ENCODE results near the gene PLCB1. TPM values are rescaled to one million over a fixed set of nuclear protein-coding genes. Genes with fewer than 3 reads are reported as not detected.

Gene PLCB1
- total RNA-seq, 1 experiment from 2014 or later = 11.3 TPM

DNA sequence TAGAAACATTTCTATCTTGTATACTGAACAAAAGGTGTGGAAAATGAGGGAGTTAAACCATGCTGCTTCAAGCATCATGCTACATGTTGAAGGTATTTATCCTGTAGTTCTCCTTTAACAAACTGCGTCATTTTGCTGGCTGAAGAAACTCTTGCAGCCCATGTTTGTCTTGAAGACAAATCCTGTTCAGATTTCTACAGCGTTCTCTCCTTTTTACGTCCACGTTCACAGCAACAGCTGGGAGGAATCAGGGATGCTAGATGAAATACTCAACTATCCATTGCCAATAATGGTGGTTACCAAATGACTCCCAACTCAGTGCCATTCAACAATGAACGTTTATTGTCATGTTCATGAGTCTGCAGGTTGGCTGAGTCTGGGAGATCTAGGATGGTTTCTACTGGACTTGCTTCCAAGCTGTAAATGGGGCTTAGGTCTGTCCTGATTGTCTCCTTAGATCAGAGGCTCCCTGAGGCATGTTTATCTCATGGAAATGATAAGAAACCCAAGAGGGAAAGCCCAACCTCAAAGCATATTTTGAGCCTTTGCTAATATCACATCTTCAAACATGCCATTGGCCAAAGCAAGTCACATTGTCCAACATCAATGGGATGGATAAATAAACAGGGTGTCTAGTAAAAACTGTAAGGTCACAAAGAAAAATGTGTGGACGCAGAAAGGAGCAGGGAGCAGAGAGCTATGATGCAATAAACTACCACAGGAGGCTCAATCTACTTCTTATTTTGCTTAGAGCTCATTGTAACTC lies 2.7 kb upstream of the PLCB1 start:
- POLR2A ChIA-PET = no interaction called here
- H3K36me3 Mint-ChIP-seq = no peaks in the 10 kb centered on the region
- CTCF ChIA-PET = interaction anchor here (1.2 kb wide), 1 partner anchor 269 kb away, joined by 3 read pairs; no protein-coding TSS in a partner anchor

DNA sequence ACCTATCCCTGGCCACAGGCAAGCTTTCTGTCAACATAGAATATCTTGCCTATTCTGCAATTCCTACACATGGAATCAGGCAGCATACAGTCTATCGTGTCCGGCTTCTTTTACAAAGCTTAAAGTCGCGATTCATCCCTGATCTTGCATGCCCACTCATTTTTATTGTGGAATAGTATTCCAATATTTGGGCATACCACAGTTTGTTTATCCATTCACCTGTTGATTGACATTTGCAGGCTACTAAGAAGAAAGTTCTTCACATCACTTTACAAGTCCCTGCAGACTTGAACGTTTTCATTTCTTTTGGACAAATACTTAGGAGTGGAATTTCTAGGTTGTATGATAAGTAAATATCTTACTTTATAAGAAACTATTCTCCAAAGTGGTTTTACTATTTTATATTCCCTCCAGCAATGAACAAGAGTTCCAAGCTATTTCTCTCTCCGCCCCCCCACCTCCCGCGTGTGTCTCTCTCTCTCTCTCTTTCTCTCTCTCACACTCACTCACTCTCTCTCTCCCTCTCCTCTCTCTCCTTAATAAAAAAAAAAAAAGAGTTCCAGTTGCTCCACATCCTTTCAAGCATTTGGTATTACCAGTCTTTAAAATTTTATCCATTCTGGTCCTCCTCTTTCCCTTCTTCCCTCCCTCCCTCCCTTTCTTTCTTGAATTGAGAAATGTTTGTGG lies 1.1 kb upstream of the PLCB1 start:
- TF ChIP-seq, protein P1, sequence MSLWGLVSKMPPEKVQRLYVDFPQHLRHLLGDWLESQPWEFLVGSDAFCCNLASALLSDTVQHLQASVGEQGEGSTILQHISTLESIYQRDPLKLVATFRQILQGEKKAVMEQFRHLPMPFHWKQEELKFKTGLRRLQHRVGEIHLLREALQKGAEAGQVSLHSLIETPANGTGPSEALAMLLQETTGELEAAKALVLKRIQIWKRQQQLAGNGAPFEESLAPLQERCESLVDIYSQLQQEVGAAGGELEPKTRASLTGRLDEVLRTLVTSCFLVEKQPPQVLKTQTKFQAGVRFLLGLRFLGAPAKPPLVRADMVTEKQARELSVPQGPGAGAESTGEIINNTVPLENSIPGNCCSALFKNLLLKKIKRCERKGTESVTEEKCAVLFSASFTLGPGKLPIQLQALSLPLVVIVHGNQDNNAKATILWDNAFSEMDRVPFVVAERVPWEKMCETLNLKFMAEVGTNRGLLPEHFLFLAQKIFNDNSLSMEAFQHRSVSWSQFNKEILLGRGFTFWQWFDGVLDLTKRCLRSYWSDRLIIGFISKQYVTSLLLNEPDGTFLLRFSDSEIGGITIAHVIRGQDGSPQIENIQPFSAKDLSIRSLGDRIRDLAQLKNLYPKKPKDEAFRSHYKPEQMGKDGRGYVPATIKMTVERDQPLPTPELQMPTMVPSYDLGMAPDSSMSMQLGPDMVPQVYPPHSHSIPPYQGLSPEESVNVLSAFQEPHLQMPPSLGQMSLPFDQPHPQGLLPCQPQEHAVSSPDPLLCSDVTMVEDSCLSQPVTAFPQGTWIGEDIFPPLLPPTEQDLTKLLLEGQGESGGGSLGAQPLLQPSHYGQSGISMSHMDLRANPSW (CRISPR knock-in tag; conservative IDR thresholded peaks at IDR 0.05; ENCODE audit: low read depth) = no peak
- TF ChIP-seq ELF4 (CRISPR knock-in tag; IDR thresholded peaks at IDR 0.05; ENCODE audit: low read depth) (no peak), ZNF219 (CRISPR knock-in tag; IDR thresholded peaks at IDR 0.05; ENCODE audit: borderline replicate concordance) (no peak), GTF2I (CRISPR knock-in tag; conservative IDR thresholded peaks at IDR 0.05) (no peak)
- TF ChIP-seq, protein P2, sequence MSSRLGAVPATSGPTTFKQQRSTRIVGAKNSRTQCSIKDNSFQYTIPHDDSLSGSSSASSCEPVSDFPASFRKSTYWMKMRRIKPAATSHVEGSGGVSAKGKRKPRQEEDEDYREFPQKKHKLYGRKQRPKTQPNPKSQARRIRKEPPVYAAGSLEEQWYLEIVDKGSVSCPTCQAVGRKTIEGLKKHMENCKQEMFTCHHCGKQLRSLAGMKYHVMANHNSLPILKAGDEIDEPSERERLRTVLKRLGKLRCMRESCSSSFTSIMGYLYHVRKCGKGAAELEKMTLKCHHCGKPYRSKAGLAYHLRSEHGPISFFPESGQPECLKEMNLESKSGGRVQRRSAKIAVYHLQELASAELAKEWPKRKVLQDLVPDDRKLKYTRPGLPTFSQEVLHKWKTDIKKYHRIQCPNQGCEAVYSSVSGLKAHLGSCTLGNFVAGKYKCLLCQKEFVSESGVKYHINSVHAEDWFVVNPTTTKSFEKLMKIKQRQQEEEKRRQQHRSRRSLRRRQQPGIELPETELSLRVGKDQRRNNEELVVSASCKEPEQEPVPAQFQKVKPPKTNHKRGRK (CRISPR knock-in tag; IDR thresholded peaks at IDR 0.05; ENCODE audit: borderline replicate concordance) = no peak
- TF ChIP-seq, protein P3, sequence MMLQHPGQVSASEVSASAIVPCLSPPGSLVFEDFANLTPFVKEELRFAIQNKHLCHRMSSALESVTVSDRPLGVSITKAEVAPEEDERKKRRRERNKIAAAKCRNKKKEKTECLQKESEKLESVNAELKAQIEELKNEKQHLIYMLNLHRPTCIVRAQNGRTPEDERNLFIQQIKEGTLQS (CRISPR knock-in tag; conservative IDR thresholded peaks at IDR 0.05) = no peak
- TF ChIP-seq, protein P4, sequence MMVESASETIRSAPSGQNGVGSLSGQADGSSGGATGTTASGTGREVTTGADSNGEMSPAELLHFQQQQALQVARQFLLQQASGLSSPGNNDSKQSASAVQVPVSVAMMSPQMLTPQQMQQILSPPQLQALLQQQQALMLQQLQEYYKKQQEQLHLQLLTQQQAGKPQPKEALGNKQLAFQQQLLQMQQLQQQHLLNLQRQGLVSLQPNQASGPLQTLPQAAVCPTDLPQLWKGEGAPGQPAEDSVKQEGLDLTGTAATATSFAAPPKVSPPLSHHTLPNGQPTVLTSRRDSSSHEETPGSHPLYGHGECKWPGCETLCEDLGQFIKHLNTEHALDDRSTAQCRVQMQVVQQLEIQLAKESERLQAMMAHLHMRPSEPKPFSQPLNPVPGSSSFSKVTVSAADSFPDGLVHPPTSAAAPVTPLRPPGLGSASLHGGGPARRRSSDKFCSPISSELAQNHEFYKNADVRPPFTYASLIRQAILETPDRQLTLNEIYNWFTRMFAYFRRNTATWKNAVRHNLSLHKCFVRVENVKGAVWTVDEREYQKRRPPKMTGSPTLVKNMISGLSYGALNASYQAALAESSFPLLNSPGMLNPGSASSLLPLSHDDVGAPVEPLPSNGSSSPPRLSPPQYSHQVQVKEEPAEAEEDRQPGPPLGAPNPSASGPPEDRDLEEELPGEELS (CRISPR knock-in tag; IDR thresholded peaks at IDR 0.05) = no peak
- ChIA-PET POLR2A (no interaction called here), CTCF (interaction anchor here (0.5 to 1.4 kb wide), 17 partner anchors 10 to 1259 kb away, joined by 3 to 9 read pairs (median 3); no protein-coding TSS in a partner anchor)
- no peak overlapping the region for H3K27ac Mint-ChIP-seq
- no peaks in the 10 kb centered on the region for H3K36me3 Mint-ChIP-seq
- peaks cover 48% of the 10 kb centered on the region for H3K4me1 Mint-ChIP-seq
- H3K27me3 Mint-ChIP-seq (ENCODE audit: low read depth) = peaks cover 41% of the 10 kb centered on the region
- peak overlapping the region; percentile 84 for H3K4me3 Mint-ChIP-seq
- DNase-seq (ENCODE audit: low spot score) = no peak
- no peaks in the 10 kb centered on the region for H3K9me3 Mint-ChIP-seq
- ATAC-seq = no peak

More for the DNA sequence above, 2.7 kb upstream of the PLCB1 start:
- no peak overlapping the region for H3K4me3 Mint-ChIP-seq
- H3K4me1 Mint-ChIP-seq = peaks cover 55% of the 10 kb centered on the region
- peak; percentile 67; the same call in 1 of the 2 replicates for TF ChIP-seq GABPB1 (CRISPR knock-in tag; IDR thresholded peaks at IDR 0.05)
- TF ChIP-seq, protein P5, sequence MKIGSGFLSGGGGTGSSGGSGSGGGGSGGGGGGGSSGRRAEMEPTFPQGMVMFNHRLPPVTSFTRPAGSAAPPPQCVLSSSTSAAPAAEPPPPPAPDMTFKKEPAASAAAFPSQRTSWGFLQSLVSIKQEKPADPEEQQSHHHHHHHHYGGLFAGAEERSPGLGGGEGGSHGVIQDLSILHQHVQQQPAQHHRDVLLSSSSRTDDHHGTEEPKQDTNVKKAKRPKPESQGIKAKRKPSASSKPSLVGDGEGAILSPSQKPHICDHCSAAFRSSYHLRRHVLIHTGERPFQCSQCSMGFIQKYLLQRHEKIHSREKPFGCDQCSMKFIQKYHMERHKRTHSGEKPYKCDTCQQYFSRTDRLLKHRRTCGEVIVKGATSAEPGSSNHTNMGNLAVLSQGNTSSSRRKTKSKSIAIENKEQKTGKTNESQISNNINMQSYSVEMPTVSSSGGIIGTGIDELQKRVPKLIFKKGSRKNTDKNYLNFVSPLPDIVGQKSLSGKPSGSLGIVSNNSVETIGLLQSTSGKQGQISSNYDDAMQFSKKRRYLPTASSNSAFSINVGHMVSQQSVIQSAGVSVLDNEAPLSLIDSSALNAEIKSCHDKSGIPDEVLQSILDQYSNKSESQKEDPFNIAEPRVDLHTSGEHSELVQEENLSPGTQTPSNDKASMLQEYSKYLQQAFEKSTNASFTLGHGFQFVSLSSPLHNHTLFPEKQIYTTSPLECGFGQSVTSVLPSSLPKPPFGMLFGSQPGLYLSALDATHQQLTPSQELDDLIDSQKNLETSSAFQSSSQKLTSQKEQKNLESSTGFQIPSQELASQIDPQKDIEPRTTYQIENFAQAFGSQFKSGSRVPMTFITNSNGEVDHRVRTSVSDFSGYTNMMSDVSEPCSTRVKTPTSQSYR (CRISPR knock-in tag; IDR thresholded peaks at IDR 0.05) = no peak
- H3K27ac Mint-ChIP-seq = no peak overlapping the region
- DNase-seq (ENCODE audit: low spot score) = no peak
- no peaks in the 10 kb centered on the region; the same call in 1 of the 2 replicates for H3K9me3 Mint-ChIP-seq
- peaks cover 39% of the 10 kb centered on the region for H3K27me3 Mint-ChIP-seq (ENCODE audit: low read depth)
- ATAC-seq = no peak

All from WTC11 (cell line).